Measurements from ENCODE around the gene C5AR2.

Gene C5AR2

GRCh38 chr19:47319923-47320871 is 11.8 kb upstream of the C5AR2 start:
- DNase-seq, result no peak
- no peaks in the 10 kb centered on the region for H3K36me3 ChIP-seq (replicated peaks)
- no peak for TF ChIP-seq CTCF (IDR thresholded peaks at IDR 0.05; ENCODE audit: low read depth, low read length, missing control alignments)
- H3K27ac ChIP-seq, result no peak overlapping the region
- no peaks in the 10 kb centered on the region for H3K27me3 ChIP-seq (replicated peaks)
- no peak overlapping the region for H3K4me3 ChIP-seq (ENCODE audit: low read depth, low read length)
- in situ Hi-C loops (cut with HindIII; ENCODE audit: low pct_ligation_motif_present, low sequenced_read_pairs), result no loop called here

GRCh38 chr19:47321630-47322029 is 10.3 kb upstream of the C5AR2 start:
- Histone ChIP-seq H3K27me3 (replicated peaks) (no peaks in the 10 kb centered on the region), H3K36me3 (replicated peaks) (no peaks in the 10 kb centered on the region), H3K4me3 (ENCODE audit: low read depth, low read length) (no peak overlapping the region), H3K27ac (no peak overlapping the region)
- in situ Hi-C loops (cut with HindIII; ENCODE audit: low pct_ligation_motif_present, low sequenced_read_pairs), result no loop called here
- no peak for DNase-seq
- TF ChIP-seq CTCF (IDR thresholded peaks at IDR 0.05; ENCODE audit: low read depth, low read length, missing control alignments), result no peak

- Histone ChIP-seq H3K27me3 (replicated peaks) (no peaks in the 10 kb centered on the region), H3K27ac (no peak overlapping the region), H3K36me3 (replicated peaks) (no peaks in the 10 kb centered on the region), H3K4me3 (ENCODE audit: low read depth, low read length) (no peak overlapping the region)
- no peak for DNase-seq
- no peak for TF ChIP-seq CTCF (IDR thresholded peaks at IDR 0.05; ENCODE audit: low read depth, low read length, missing control alignments)
- in situ Hi-C loops (cut with HindIII; ENCODE audit: low pct_ligation_motif_present, low sequenced_read_pairs), result no loop called here
These were observed 9.9 kb upstream of the C5AR2 start for GRCh38 chr19:47322058-47322457.

- no peaks in the 10 kb centered on the region for H3K27me3 ChIP-seq (replicated peaks)
- no peak overlapping the region for H3K27ac ChIP-seq
- H3K36me3 ChIP-seq (replicated peaks), result no peaks in the 10 kb centered on the region
- in situ Hi-C loops (cut with HindIII; ENCODE audit: low pct_ligation_motif_present, low sequenced_read_pairs), result no loop called here
- no peak overlapping the region for H3K4me3 ChIP-seq (ENCODE audit: low read depth, low read length)
- no peak for DNase-seq
- TF ChIP-seq CTCF (IDR thresholded peaks at IDR 0.05; ENCODE audit: low read depth, low read length, missing control alignments), result no peak
These were observed 8.6 kb upstream of the C5AR2 start for GRCh38 chr19:47323409-47323808.

- no peaks in the 10 kb centered on the region for H3K36me3 ChIP-seq (replicated peaks)
- H3K27me3 ChIP-seq (replicated peaks), result no peaks in the 10 kb centered on the region
- in situ Hi-C loops (cut with HindIII; ENCODE audit: low pct_ligation_motif_present, low sequenced_read_pairs), result no loop called here
- no peak for DNase-seq
- no peak for TF ChIP-seq CTCF (IDR thresholded peaks at IDR 0.05; ENCODE audit: low read depth, low read length, missing control alignments)
- H3K4me3 ChIP-seq (ENCODE audit: low read depth, low read length), result no peak overlapping the region
- H3K27ac ChIP-seq, result no peak overlapping the region
These were observed 8.1 kb upstream of the C5AR2 start for GRCh38 chr19:47323872-47324271.
